ENCODE data around the gene ZSCAN5A.

ZSCAN5A gene

GRCh38 chr19:56270676-56271075 lies 44.0 kb downstream of the ZSCAN5A start:
- ChIA-PET POLR2A (no interaction called here), CTCF (interaction anchor here (3.6 kb wide), 1 partner anchor 18 kb away, joined by 23 read pairs; no protein-coding TSS in a partner anchor)
- H3K4me1 ChIP-seq (ENCODE audit: control insufficient read depth, insufficient read depth, low read length): no peaks in the 10 kb centered on the region
- H3K36me3 ChIP-seq (ENCODE audit: control insufficient read depth in 2 of 2, insufficient read depth in 1 of 2, low read length in 2 of 2): no peaks in the 10 kb centered on the region
- no peak overlapping the region for H3K27ac ChIP-seq (ENCODE audit: extremely low read depth, low read depth, low read length)
- H3K9me3 ChIP-seq (ENCODE audit: control insufficient read depth, insufficient read depth, low read depth, low read length): no peaks in the 10 kb centered on the region
- no peak overlapping the region for H3K4me3 ChIP-seq (ENCODE audit: low read depth, low read length)
- TF ChIP-seq ZSCAN23 (tag by site-specific recombination; IDR thresholded peaks at IDR 0.05): no peak
- no peak for TF ChIP-seq ZNF391 (tag by site-specific recombination; IDR thresholded peaks at IDR 0.05; ENCODE audit: borderline replicate concordance, low read depth)
- TF ChIP-seq ZNF514 (tag by site-specific recombination; IDR thresholded peaks at IDR 0.05): no peak
- TF ChIP-seq MEIS1 (CRISPR knock-in tag; IDR thresholded peaks at IDR 0.05; ENCODE audit: borderline replicate concordance): no peak
- TF ChIP-seq ZNF394 (tag by site-specific recombination; IDR thresholded peaks at IDR 0.05; ENCODE audit: borderline replicate concordance): no peak
- no peak for TF ChIP-seq YY1 (tag by site-specific recombination; IDR thresholded peaks at IDR 0.05)
- no peak for TF ChIP-seq ZNF658 (tag by site-specific recombination; IDR thresholded peaks at IDR 0.05)

GRCh38 chr19:56269348-56269747 lies 45.3 kb downstream of the ZSCAN5A start:
- POLR2A ChIA-PET: no interaction called here
- CTCF ChIA-PET: interaction anchor here (1.1 to 3.6 kb wide), 3 partner anchors 17 to 203 kb away, joined by 3 to 23 read pairs (median 7); no protein-coding TSS in a partner anchor

DNA sequence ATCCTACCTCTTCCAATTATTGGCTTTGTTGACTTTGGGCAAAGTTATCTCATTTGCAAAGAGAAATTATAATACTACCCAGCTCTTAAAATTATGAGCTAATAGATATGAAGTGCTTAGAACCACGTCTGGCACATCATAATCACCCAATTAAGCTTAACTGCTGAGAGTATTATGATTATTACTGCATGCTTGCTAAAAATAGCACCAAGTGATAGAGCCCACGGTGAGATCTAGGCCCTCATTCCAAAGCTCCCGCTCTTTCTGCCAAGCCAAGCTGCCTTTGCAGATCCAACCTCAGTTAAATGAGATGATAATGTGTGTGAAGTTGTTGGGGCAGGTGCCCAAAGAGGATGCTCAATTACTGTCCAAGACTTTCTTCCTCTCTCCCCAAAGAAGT lies 48.6 kb downstream of the ZSCAN5A start:
- no peaks in the 10 kb centered on the region; a peak in 1 of 3 replicates for H3K36me3 ChIP-seq (ENCODE audit: control insufficient read depth in 2 of 2, insufficient read depth in 1 of 2, low read length in 2 of 2)
- H3K4me1 ChIP-seq (ENCODE audit: control insufficient read depth, insufficient read depth, low read length): no peaks in the 10 kb centered on the region
- no peaks in the 10 kb centered on the region for H3K9me3 ChIP-seq (ENCODE audit: control insufficient read depth, insufficient read depth, low read depth, low read length)
- TF ChIP-seq, protein P1, sequence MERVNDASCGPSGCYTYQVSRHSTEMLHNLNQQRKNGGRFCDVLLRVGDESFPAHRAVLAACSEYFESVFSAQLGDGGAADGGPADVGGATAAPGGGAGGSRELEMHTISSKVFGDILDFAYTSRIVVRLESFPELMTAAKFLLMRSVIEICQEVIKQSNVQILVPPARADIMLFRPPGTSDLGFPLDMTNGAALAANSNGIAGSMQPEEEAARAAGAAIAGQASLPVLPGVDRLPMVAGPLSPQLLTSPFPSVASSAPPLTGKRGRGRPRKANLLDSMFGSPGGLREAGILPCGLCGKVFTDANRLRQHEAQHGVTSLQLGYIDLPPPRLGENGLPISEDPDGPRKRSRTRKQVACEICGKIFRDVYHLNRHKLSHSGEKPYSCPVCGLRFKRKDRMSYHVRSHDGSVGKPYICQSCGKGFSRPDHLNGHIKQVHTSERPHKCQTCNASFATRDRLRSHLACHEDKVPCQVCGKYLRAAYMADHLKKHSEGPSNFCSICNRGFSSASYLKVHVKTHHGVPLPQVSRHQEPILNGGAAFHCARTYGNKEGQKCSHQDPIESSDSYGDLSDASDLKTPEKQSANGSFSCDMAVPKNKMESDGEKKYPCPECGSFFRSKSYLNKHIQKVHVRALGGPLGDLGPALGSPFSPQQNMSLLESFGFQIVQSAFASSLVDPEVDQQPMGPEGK (tag by site-specific recombination; IDR thresholded peaks at IDR 0.05): no peak
- CTCF ChIA-PET: interaction anchor here (0.8 to 3.6 kb wide), 6 partner anchors 13 to 192 kb away, joined by 3 to 37 read pairs (median 4); no protein-coding TSS in a partner anchor
- no peak overlapping the region for H3K4me3 ChIP-seq (ENCODE audit: low read depth, low read length)
- POLR2A ChIA-PET: no interaction called here
- H3K27ac ChIP-seq (ENCODE audit: extremely low read depth, low read depth, low read length): no peak overlapping the region

More at GRCh38 chr19:56269348-56269747, 45.3 kb downstream of the ZSCAN5A start:
- H3K36me3 ChIP-seq (ENCODE audit: control insufficient read depth in 2 of 2, insufficient read depth in 1 of 2, low read length in 2 of 2): no peaks in the 10 kb centered on the region
- H3K27ac ChIP-seq (ENCODE audit: extremely low read depth, low read depth, low read length): no peak overlapping the region
- no peaks in the 10 kb centered on the region for H3K4me1 ChIP-seq (ENCODE audit: control insufficient read depth, insufficient read depth, low read length)
- H3K9me3 ChIP-seq (ENCODE audit: control insufficient read depth, insufficient read depth, low read depth, low read length): no peaks in the 10 kb centered on the region
- no peak overlapping the region for H3K4me3 ChIP-seq (ENCODE audit: low read depth, low read length)
- TF ChIP-seq ZNF366 (tag by site-specific recombination; conservative IDR thresholded peaks at IDR 0.05) (no peak), ZNF521 (tag by site-specific recombination; IDR thresholded peaks at IDR 0.05) (no peak), ZNF488 (tag by site-specific recombination; IDR thresholded peaks at IDR 0.05) (no peak), ZNF560 (tag by site-specific recombination; IDR thresholded peaks at IDR 0.05; ENCODE audit: borderline replicate concordance) (no peak), BCL6B (tag by site-specific recombination; IDR thresholded peaks at IDR 0.05) (no peak), ZNF596 (tag by site-specific recombination; IDR thresholded peaks at IDR 0.05) (no peak), ZNF335 (tag by site-specific recombination; conservative IDR thresholded peaks at IDR 0.05) (no peak), ZNF23 (tag by site-specific recombination; IDR thresholded peaks at IDR 0.05; ENCODE audit: borderline replicate concordance) (no peak), YY1 (tag by site-specific recombination; IDR thresholded peaks at IDR 0.05) (no peak), ZNF223 (tag by site-specific recombination; IDR thresholded peaks at IDR 0.05) (no peak), ZNF416 (tag by site-specific recombination; IDR thresholded peaks at IDR 0.05) (no peak), FEZF1 (tag by site-specific recombination; IDR thresholded peaks at IDR 0.05) (no peak), ZNF214 (tag by site-specific recombination; IDR thresholded peaks at IDR 0.05; ENCODE audit: borderline replicate concordance) (no peak), GLIS2 (tag by site-specific recombination; IDR thresholded peaks at IDR 0.05) (no peak), SETDB1 (IDR thresholded peaks at IDR 0.05; ENCODE audit: insufficient read length, low read length) (no peak)
